Activated CD4-positive, CD25-positive, alpha-beta regulatory T cell treated with anti-CD3 and anti-CD28 coated beads, Interleukin-2, amount 50 U/mL, for 24 hours (primary cell): ENCODE results near the gene SAMD10.
"Not testable (repeated sequence)": the region's sequence is repeated elsewhere in the genome, so short reads cannot be mapped to it uniquely, and the experiment has no call there.

Experiments
- ATAC-seq, 2 donors: fragments of 150-1000 bp; cut with Tn5 transposase; one replicate each; pipeline ENCODE4 v1.10.0; 2021; ENCODE audit warnings: mild to moderate bottlenecking in 1 of 2, moderate library complexity in 1 of 2

Gene SAMD10

GRCh38 chr20:63940472-63941266 is 38.8 kb downstream of the SAMD10 start:
- no peak for ATAC-seq

DNA sequence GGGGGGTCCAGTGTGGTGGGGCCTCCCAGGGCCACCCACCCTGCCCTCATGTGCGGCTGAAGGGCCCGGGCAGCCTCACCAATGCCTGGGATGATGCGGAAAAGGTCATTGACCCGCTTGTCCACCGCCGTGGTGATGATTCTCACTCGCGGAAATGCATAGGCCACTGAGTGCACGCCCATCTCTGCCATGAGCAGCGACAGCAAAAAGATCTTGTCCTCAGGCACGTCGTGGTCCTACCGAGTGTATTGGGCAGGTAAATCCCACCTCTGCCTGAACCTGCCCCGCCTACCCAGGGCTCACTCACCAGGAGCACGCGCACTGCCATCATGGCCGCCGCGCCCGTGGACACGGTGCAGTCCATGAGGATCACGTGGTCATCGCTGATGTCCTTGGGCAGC is 39.4 kb downstream of the SAMD10 start:
- no peak for ATAC-seq

DNA sequence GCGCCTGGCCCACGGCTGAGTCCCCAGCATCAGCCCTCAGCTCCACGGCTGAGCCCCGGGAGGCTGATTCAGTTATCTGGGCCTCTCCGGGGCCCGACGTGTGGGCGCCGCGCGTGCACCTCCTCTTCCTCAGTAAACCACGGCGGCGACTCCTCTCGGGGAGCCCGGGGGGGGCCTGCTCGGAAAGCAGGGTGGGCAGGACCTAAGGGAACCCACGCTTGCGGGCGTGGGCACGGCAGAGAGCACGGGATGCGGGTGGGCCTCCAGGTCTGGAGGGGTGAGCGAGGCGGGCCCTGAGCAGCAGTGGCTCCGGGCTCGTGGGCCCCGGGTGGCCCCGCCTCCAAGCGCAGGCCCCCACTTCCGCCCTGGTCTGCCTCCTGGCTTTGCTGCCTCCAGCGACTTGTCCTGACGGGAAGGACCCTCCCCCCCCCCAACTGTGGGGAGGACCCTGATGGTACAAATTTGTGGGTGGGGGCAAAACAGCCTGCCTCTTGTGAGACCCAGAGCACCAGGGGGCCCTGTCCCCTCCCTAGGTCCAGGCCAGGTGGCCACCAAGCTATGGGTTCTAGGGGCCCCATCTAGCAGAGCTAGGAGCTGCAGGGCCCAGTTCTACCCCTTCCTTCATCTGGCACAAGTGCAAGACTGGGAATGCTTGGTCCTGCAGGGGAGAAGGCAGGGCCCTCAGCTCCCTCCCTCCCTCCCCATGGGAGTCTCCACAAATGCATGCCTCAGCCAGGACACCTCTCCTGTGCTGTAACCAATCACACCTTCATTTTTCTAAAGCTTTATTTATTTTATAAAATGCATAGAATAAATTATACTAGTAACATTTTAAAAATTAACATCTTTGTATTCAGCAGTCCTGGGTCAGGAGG is 40.1 kb downstream of the SAMD10 start:
- ATAC-seq, result no peak

DNA sequence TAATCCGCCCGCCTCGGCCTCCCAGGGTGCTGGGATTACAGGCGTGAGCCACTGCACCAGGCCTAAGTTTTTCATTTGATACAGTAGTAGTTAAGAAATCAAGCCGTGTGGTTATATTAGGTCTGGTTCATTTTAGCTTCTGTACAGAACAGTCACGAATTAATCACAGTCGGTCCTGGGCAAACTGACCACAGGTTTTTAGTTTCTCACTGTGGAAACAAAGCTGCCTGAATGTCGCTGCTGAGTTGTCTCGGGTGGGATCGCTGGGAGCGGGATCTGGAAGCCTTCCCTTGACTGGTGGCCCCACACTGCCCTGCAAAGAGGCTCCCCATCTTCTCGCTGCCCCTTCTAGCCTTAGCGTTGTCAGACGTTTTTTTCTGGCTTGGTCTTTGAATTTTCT is 41.8 kb downstream of the SAMD10 start:
- no peak for ATAC-seq

DNA sequence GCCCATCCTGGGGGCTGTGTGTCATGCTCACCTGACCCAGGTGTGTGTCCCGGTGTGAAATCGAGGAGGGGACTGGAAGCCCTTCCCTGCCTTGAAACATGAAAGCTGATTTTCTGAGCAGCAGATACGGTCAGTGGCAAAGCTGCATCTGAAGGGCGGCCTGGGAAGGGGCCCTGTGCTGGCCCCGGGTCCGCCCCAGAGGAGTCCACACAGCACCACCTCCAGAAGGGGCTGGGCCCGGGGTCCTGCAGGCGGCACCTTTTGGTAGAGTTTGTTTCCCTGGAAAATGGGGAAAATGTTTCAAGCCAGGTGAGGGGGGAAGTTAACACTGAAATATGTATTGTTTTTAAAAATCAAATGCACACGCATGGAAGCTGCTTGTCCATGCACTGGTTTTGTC is 44.0 kb downstream of the SAMD10 start:
- no peak for ATAC-seq

- ATAC-seq, result no peak
These were observed 45.0 kb downstream of the SAMD10 start for GRCh38 chr20:63934271-63935068.

DNA sequence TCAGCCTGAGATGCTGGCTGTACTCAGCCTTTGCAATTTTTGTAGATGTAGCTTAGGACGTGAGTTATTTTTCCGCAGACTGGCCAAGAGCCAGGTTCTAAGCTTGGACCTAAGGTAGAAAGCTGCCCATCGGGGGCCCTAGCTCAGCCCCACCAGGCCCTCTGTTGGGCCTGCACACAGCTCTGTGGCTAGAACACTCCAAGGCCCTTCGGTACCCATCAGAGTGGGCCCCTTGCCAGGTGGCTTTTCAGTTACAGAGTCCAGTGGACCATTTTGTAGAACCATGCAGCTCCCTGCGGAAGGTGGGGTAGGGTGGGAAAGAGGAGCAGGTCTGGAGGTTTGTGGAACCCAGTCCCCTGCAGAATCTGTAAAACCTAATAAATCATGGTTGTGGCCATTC is 45.8 kb downstream of the SAMD10 start:
- no peak for ATAC-seq

GRCh38 chr20:63932606-63933160 is 46.8 kb downstream of the SAMD10 start:
- no peak for ATAC-seq

GRCh38 chr20:63931735-63932134 is 47.7 kb downstream of the SAMD10 start:
- ATAC-seq, result no peak

DNA sequence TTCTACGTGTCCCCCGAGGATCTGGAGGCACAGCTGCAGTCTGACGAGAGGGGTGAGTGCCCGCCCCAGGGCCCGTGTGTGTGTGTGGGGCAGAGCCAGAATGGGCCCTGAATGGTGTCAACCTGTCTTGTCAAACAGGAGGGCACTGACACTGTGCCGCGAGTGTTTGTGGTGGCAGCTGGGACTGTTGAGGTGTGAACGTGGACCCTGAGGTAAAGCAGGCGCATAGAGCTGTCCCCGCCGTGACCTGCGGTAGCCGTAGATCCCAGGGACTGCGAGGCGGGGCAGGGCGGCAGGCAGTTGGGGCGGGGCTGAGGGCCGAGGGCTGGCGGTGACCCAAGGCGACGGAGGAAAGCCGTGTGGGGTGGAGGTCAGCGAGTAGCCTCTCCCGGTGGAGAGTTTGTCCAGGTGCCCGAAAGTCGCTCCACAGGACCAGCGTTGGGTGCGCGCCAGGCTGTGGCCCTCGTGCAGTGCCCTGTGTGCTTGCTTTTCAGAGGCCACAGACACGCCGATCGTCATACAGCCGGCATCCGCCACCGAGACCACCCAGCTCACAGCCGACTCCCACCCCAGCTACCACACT is 48.4 kb downstream of the SAMD10 start:
- ATAC-seq, result no peak

GRCh38 chr20:63929473-63929883 is 50.0 kb downstream of the SAMD10 start:
- not testable (repeated sequence) for ATAC-seq

DNA sequence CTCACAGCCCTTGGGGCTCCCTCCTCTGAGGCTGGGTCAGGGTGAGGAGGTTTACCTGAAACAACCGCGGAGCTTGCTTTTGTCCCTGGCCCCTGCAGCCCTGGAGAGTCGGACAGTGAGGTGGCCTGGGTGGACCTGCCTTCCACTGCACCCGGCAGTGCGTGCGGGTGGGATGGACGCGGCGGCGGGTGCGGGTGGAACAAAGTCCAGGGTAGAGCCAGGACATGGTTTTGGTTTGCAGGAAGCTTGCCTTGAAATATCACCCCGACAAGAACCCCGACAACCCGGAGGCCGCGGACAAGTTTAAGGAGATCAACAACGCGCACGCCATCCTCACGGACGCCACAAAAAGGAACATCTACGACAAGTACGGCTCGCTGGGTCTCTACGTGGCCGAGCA is 50.4 kb downstream of the SAMD10 start:
- ATAC-seq, result no peak

DNA sequence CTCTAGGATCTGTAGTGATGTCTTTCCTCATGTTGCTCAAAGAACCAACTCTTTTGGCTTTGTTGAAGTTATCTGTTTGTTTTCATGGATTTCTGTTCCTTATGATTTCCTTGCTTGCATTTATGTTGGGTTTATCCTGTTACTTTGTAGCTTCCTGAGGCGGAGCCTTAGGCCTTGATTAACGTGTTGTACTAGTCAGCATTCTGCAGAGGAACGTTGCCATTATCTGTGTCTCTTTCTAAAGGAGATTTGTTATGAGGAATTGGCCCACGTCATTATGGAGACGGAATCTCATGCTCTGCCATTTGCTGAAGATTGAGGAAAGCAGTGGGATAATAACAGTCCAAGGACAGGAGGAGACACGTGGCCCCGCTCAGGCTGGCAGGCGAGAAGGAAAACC is 53.1 kb downstream of the SAMD10 start:
- no peak for ATAC-seq

- no peak for ATAC-seq
These were observed 55.2 kb downstream of the SAMD10 start for GRCh38 chr20:63924241-63924640.
